ENCODE results near the gene ILDR2.

The ILDR2 gene

GRCh38 chr1:166981589-166981988, 6.2 kb upstream of the ILDR2 start:
- Histone ChIP-seq H3K9ac (ENCODE audit: low read length) (no peak overlapping the region), H4K20me1 (ENCODE audit: insufficient read depth, low read length) (no peaks in the 10 kb centered on the region), H2AFZ (ENCODE audit: low read length) (no peak overlapping the region), H3K9me3 (ENCODE audit: low read length) (no peaks in the 10 kb centered on the region), H3K9me2 (ENCODE audit: low read depth, low read length) (no peaks in the 10 kb centered on the region), H3K27me3 (ENCODE audit: insufficient read depth, low read length) (no peaks in the 10 kb centered on the region), H3K27ac (ENCODE audit: low read depth, low read length, poor library complexity, severe bottlenecking) (no peak overlapping the region), H3K4me3 (ENCODE audit: low read depth, low read length, poor library complexity, severe bottlenecking) (no peak overlapping the region), H3K4me1 (ENCODE audit: insufficient read depth, low read length, severe bottlenecking) (no peaks in the 10 kb centered on the region), H3K36me3 (ENCODE audit: insufficient read depth, low read length) (no peaks in the 10 kb centered on the region), H3K4me2 (ENCODE audit: low read length) (no peak overlapping the region), H3F3A (ENCODE audit: insufficient read depth, low read length) (no peaks in the 10 kb centered on the region), H3K79me2 (ENCODE audit: insufficient read depth, low read length) (no peaks in the 10 kb centered on the region)
- TF ChIP-seq, protein P1, sequence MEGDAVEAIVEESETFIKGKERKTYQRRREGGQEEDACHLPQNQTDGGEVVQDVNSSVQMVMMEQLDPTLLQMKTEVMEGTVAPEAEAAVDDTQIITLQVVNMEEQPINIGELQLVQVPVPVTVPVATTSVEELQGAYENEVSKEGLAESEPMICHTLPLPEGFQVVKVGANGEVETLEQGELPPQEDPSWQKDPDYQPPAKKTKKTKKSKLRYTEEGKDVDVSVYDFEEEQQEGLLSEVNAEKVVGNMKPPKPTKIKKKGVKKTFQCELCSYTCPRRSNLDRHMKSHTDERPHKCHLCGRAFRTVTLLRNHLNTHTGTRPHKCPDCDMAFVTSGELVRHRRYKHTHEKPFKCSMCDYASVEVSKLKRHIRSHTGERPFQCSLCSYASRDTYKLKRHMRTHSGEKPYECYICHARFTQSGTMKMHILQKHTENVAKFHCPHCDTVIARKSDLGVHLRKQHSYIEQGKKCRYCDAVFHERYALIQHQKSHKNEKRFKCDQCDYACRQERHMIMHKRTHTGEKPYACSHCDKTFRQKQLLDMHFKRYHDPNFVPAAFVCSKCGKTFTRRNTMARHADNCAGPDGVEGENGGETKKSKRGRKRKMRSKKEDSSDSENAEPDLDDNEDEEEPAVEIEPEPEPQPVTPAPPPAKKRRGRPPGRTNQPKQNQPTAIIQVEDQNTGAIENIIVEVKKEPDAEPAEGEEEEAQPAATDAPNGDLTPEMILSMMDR (IDR thresholded peaks at IDR 0.05; ENCODE audit: low read length): no peak
- no peak for TF ChIP-seq EZH2 (IDR thresholded peaks at IDR 0.05; ENCODE audit: borderline replicate concordance, low read length)

GRCh38 chr1:166980818-166981217, 5.5 kb upstream of the ILDR2 start:
- Histone ChIP-seq H3K4me1 (ENCODE audit: insufficient read depth, low read length, severe bottlenecking) (no peaks in the 10 kb centered on the region), H2AFZ (ENCODE audit: low read length) (no peak overlapping the region), H3K4me2 (ENCODE audit: low read length) (no peak overlapping the region), H3K9ac (ENCODE audit: low read length) (no peak overlapping the region), H4K20me1 (ENCODE audit: insufficient read depth, low read length) (no peaks in the 10 kb centered on the region), H3K27ac (ENCODE audit: low read depth, low read length, poor library complexity, severe bottlenecking) (no peak overlapping the region), H3K27me3 (ENCODE audit: insufficient read depth, low read length) (no peaks in the 10 kb centered on the region), H3K9me3 (ENCODE audit: low read length) (no peaks in the 10 kb centered on the region), H3F3A (ENCODE audit: insufficient read depth, low read length) (no peaks in the 10 kb centered on the region), H3K36me3 (ENCODE audit: insufficient read depth, low read length) (no peaks in the 10 kb centered on the region), H3K79me2 (ENCODE audit: insufficient read depth, low read length) (no peaks in the 10 kb centered on the region), H3K9me2 (ENCODE audit: low read depth, low read length) (no peaks in the 10 kb centered on the region), H3K4me3 (ENCODE audit: low read depth, low read length, poor library complexity, severe bottlenecking) (no peak overlapping the region)
- TF ChIP-seq, protein P1 (IDR thresholded peaks at IDR 0.05; ENCODE audit: low read length): no peak
- TF ChIP-seq EZH2 (IDR thresholded peaks at IDR 0.05; ENCODE audit: borderline replicate concordance, low read length): no peak

GRCh38 chr1:166980383-166980782, 5.0 kb upstream of the ILDR2 start:
- Histone ChIP-seq H4K20me1 (ENCODE audit: insufficient read depth, low read length) (no peaks in the 10 kb centered on the region), H3K79me2 (ENCODE audit: insufficient read depth, low read length) (no peaks in the 10 kb centered on the region), H2AFZ (ENCODE audit: low read length) (no peak overlapping the region), H3K27me3 (ENCODE audit: insufficient read depth, low read length) (no peaks in the 10 kb centered on the region), H3K36me3 (ENCODE audit: insufficient read depth, low read length) (no peaks in the 10 kb centered on the region), H3K4me3 (ENCODE audit: low read depth, low read length, poor library complexity, severe bottlenecking) (no peak overlapping the region), H3K9ac (ENCODE audit: low read length) (no peak overlapping the region), H3K9me2 (ENCODE audit: low read depth, low read length) (no peaks in the 10 kb centered on the region), H3K4me2 (ENCODE audit: low read length) (no peak overlapping the region), H3F3A (ENCODE audit: insufficient read depth, low read length) (no peaks in the 10 kb centered on the region), H3K9me3 (ENCODE audit: low read length) (no peaks in the 10 kb centered on the region), H3K4me1 (ENCODE audit: insufficient read depth, low read length, severe bottlenecking) (no peaks in the 10 kb centered on the region), H3K27ac (ENCODE audit: low read depth, low read length, poor library complexity, severe bottlenecking) (no peak overlapping the region)
- no peak for TF ChIP-seq EZH2 (IDR thresholded peaks at IDR 0.05; ENCODE audit: borderline replicate concordance, low read length)
- TF ChIP-seq, protein P1 (IDR thresholded peaks at IDR 0.05; ENCODE audit: low read length): no peak
